ENCODE data around the gene CLINT1. TPM values are rescaled to one million over a fixed set of nuclear protein-coding genes. Genes with fewer than 3 reads are reported as not detected.

CLINT1 gene
- total and polyA plus RNA-seq, 9 of the 15 experiments (the other 6 are each of a cell fraction or from before 2014, with no cell fraction given) = 23.6 to 125 (median 71.4) TPM

- BruUV-seq (replicated peaks) = no TSS peak
- Histone ChIP-seq H3K4me3 (no peak overlapping the region), H3K79me2 (ENCODE audit: control insufficient read depth, insufficient read depth, low read length) (no peaks in the 10 kb centered on the region), H3K27me3 (ENCODE audit: control insufficient read depth in 2 of 2, insufficient read depth in 2 of 2, low read length in 2 of 2) (no peaks in the 10 kb centered on the region), H3K4me2 (ENCODE audit: insufficient read depth, low read length) (no peak overlapping the region), H3K4me1 (replicated peaks in 1 of 2; ENCODE audit: control insufficient read depth in 2 of 2, insufficient read depth in 2 of 2, low read length in 2 of 2) (no peaks in the 10 kb centered on the region), H4K20me1 (replicated peaks; ENCODE audit: control insufficient read depth, insufficient read depth, low read length) (no peaks in the 10 kb centered on the region), H3K27ac (ENCODE audit: extremely low read depth, low read depth, low read length) (no peak overlapping the region), H3K36me3 (ENCODE audit: control insufficient read depth, insufficient read depth, low read length) (peaks cover 82% of the 10 kb centered on the region), H3K9me1 (ENCODE audit: control insufficient read depth, insufficient read depth, low read length) (no peaks in the 10 kb centered on the region), H3K9ac (ENCODE audit: insufficient read depth in 1 of 2, low read depth in 2 of 2, low read length in 2 of 2) (no peak overlapping the region), H2AFZ (ENCODE audit: low read depth, low read length) (no peak overlapping the region), H3K9me3 (replicated peaks; ENCODE audit: control insufficient read depth, insufficient read depth, low read depth, low read length) (no peaks in the 10 kb centered on the region)
- CTCF ChIA-PET (ENCODE audit: low intra/inter-chr PET ratio) = no interaction called here
- no peak for FAIRE-seq
- DNase-seq (ENCODE audit: extremely low read depth in 1 of 4, low spot score in 3 of 4) = no peak
- POLR2A ChIA-PET = interaction anchor here (0.7 to 0.8 kb wide), 2 partner anchors 11 to 62 kb away, joined by 3 read pairs; no protein-coding TSS in a partner anchor
- TF ChIP-seq ZNF316 (IDR thresholded peaks at IDR 0.05) (peak; percentile 69), C11orf30 (IDR thresholded peaks at IDR 0.05; ENCODE audit: low read depth) (peak; percentile 27; the same call in 1 of the 2 replicates), ZNF655 (CRISPR knock-in tag; IDR thresholded peaks at IDR 0.05) (no peak)
- intact Hi-C loops (cut with micrococcal nuclease) = no loop called here
- ATAC-seq = no peak
- 86% methylated on average over 4 of the region's 4 CpGs for WGBS (ENCODE audit: insufficient coverage, low coverage, missing lambda C conversion rate)
- in situ Hi-C loops (cut with MboI) = no loop called here
These were observed 65.6 kb downstream of the CLINT1 start for GRCh38 chr5:157793301-157793700.

GRCh38 chr5:157785801-157786200 lies 73.1 kb downstream of the CLINT1 start:
- Histone ChIP-seq H3K36me3 (ENCODE audit: control insufficient read depth, insufficient read depth, low read length) (peaks cover 46% of the 10 kb centered on the region), H3K9ac (ENCODE audit: insufficient read depth in 1 of 2, low read depth in 2 of 2, low read length in 2 of 2) (no peak overlapping the region), H3K27me3 (ENCODE audit: control insufficient read depth in 2 of 2, insufficient read depth in 2 of 2, low read length in 2 of 2) (no peaks in the 10 kb centered on the region), H3K4me2 (ENCODE audit: insufficient read depth, low read length) (no peak overlapping the region), H3K79me2 (ENCODE audit: control insufficient read depth, insufficient read depth, low read length) (no peaks in the 10 kb centered on the region), H3K4me1 (replicated peaks in 1 of 2; ENCODE audit: control insufficient read depth in 2 of 2, insufficient read depth in 2 of 2, low read length in 2 of 2) (no peaks in the 10 kb centered on the region), H3K9me1 (ENCODE audit: control insufficient read depth, insufficient read depth, low read length) (no peaks in the 10 kb centered on the region), H3K27ac (ENCODE audit: extremely low read depth, low read depth, low read length) (no peak overlapping the region), H3K9me3 (replicated peaks; ENCODE audit: control insufficient read depth, insufficient read depth, low read depth, low read length) (no peaks in the 10 kb centered on the region), H2AFZ (ENCODE audit: low read depth, low read length) (no peak overlapping the region), H4K20me1 (replicated peaks; ENCODE audit: control insufficient read depth, insufficient read depth, low read length) (no peaks in the 10 kb centered on the region), H3K4me3 (no peak overlapping the region)
- CTCF ChIA-PET (ENCODE audit: low intra/inter-chr PET ratio) = no interaction called here
- no peak for ATAC-seq
- 95% methylated on average over 3 of the region's 3 CpGs for WGBS (ENCODE audit: insufficient coverage, low coverage, missing lambda C conversion rate)
- intact Hi-C loops (cut with micrococcal nuclease) (no loop called here), in situ Hi-C loops (cut with MboI) (no loop called here)
- POLR2A ChIA-PET = no interaction called here
- DNase-seq (ENCODE audit: extremely low read depth in 1 of 4, low spot score in 3 of 4) = no peak
- BruUV-seq (replicated peaks) = no TSS peak
- TF ChIP-seq ZNF316 (IDR thresholded peaks at IDR 0.05) = 0 out of 2 replicates have a peak, but pooled peaks have one; percentile 3
- TF ChIP-seq JUN (IDR thresholded peaks at IDR 0.05; ENCODE audit: borderline replicate concordance, low read depth, low read length) = no peak
- TF ChIP-seq JUN (CRISPR knock-in tag; IDR thresholded peaks at IDR 0.05; ENCODE audit: borderline replicate concordance) = no peak
- no peak for TF ChIP-seq ZNF133 (CRISPR knock-in tag; IDR thresholded peaks at IDR 0.05)
- no peak for TF ChIP-seq DIDO1 (tag; IDR thresholded peaks at IDR 0.05; ENCODE audit: low read depth)
- TF ChIP-seq, protein P1, sequence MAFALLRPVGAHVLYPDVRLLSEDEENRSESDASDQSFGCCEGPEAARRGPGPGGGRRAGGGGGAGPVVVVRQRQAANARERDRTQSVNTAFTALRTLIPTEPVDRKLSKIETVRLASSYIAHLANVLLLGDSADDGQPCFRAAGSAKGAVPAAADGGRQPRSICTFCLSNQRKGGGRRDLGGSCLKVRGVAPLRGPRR (CRISPR knock-in tag; IDR thresholded peaks at IDR 0.05) = no peak
- TF ChIP-seq PTBP1 (IDR thresholded peaks at IDR 0.05; ENCODE audit: low read depth, low read length) = no peak
- no peak for FAIRE-seq

Data from K562 (cell line).